Caco-2 (cell line): ENCODE measurements around the gene RORC. TPM values are rescaled to one million over a fixed set of nuclear protein-coding genes. Genes with fewer than 3 reads are reported as not detected.
"Not testable (repeated sequence)": the region's sequence is repeated elsewhere in the genome, so short reads cannot be mapped to it uniquely, and the experiment has no call there.

ENCODE experiments used
- BruUV-seq: library from RNA; stranded (reverse); fragments of 400-500 nt; replicated peaks from 2 replicates; lab custom pipeline; 2021; lab: Mats Ljungman, UMichigan
- CTCF ChIA-PET: fragments of 300-600 bp; sonication (Branson Sonifier 250); formaldehyde crosslinking; loops from one replicate; lab custom pipeline; 2022; ENCODE audit warnings: antibody characterized with exemption; lab: Charles Lee
- POLR2A ChIA-PET: fragments of 300-600 bp; sonication (Branson Sonifier 250); formaldehyde crosslinking; loops from one replicate; lab custom pipeline; 2022; ENCODE audit warnings: antibody characterized with exemption; lab: Charles Lee
- DNase-seq, 2 experiments: peaks; one replicate each; pipeline versions ENCODE4 v3.0.0 to v3.0.0-alpha.2; 2020 to 2022
- H3K27me3 ChIP-seq: replicated peaks from 2 replicates; pipeline ENCODE4 v1.6.0; 2011; ENCODE audit warnings: low read length; ENCODE audit not compliant: control insufficient read depth, insufficient read depth
- H3K36me3 ChIP-seq: 2 replicates; pipeline ENCODE4 v1.5.1; 2011; ENCODE audit warnings: low read length; ENCODE audit not compliant: control insufficient read depth, insufficient read depth
- H3K4me1 ChIP-seq: fragments of 250-450 bp; sonication (Bioruptor Pico); 2 replicates; pipeline ENCODE4 v1.5.1; 2020; ENCODE audit warnings: mild to moderate bottlenecking
- H3K4me3 ChIP-seq: 2 replicates; pipeline ENCODE4 v1.5.1; 2011; ENCODE audit warnings: low read depth, mild to moderate bottlenecking, control low read depth, low read length
- H3K9me3 ChIP-seq: fragments of 250-450 bp; sonication (Bioruptor Pico); 2 replicates; pipeline ENCODE4 v1.5.1; 2020; ENCODE audit warnings: mild to moderate bottlenecking, moderate library complexity
- H3K27ac Mint-ChIP-seq: one replicate; pipeline ENCODE4 v1.8.0; 2022; ENCODE audit warnings: mixed read lengths; ENCODE audit not compliant: unreplicated experiment
- H3K27me3 Mint-ChIP-seq: one replicate; pipeline ENCODE4 v1.8.0; 2022; ENCODE audit warnings: mixed read lengths; ENCODE audit not compliant: insufficient read depth, unreplicated experiment
- H3K36me3 Mint-ChIP-seq: one replicate; pipeline ENCODE4 v1.8.0; 2022; ENCODE audit warnings: mild to moderate bottlenecking, mixed read lengths; ENCODE audit not compliant: insufficient read depth, unreplicated experiment
- H3K4me1 Mint-ChIP-seq: one replicate; pipeline ENCODE4 v1.8.0; 2022; ENCODE audit warnings: low read depth, mixed read lengths; ENCODE audit not compliant: unreplicated experiment
- H3K4me3 Mint-ChIP-seq: one replicate; pipeline ENCODE4 v1.8.0; 2022; ENCODE audit warnings: mild to moderate bottlenecking, moderate library complexity, mixed read lengths; ENCODE audit not compliant: unreplicated experiment
- H3K9me3 Mint-ChIP-seq: one replicate; pipeline ENCODE4 v1.8.0; 2022; ENCODE audit warnings: mixed read lengths; ENCODE audit not compliant: unreplicated experiment
- CTCF ChIP-seq, 2 experiments: fragments of 200-600 bp in 1 of 2; IDR thresholded peaks; 1 replicate in 1 of 2; 2 replicates in 1 of 2; pipeline versions ENCODE4 v1.5.1 to v1.8.0; 2011 to 2022; ENCODE audit warnings: antibody characterized with exemption in 1 of 2, control low read depth in 1 of 2, inconsistent platforms in 1 of 2, low read depth in 1 of 2, low read length in 1 of 2, mild to moderate bottlenecking in 1 of 2, moderate library complexity in 1 of 2; ENCODE audit not compliant: insufficient read depth in 1 of 2, severe bottlenecking in 1 of 2, unreplicated experiment in 1 of 2
- intact Hi-C: fragments of 100-400 bp; cut with micrococcal nuclease; formaldehyde crosslinking; loops from one replicate; pipeline ENCODE4 v1.10.0; 2022; ENCODE audit not compliant: unreplicated experiment
- total RNA-seq: library from RNA; stranded (reverse); gene quantifications from 2 replicates; pipeline ENCODE4 v1.2.3, GENCODE V29; 2022

The RORC gene
- total RNA-seq, 1 experiment from 2014 or later: not detected

GRCh38 chr1:151787689-151788088 lies 43.9 kb downstream of the RORC start:
- ChIA-PET POLR2A (interaction anchor here (0.7 kb wide), 1 partner anchor 52 kb away, joined by 6 read pairs; the partner anchor contains the start of gene C2CD4D), CTCF (interaction anchor here (0.6 kb wide), 2 partner anchors 60 to 249 kb away, joined by 3 read pairs; partner anchors contain the start of gene S100A11)

GRCh38 chr1:151783796-151784195 lies 47.8 kb downstream of the RORC start:
- no peaks in the 10 kb centered on the region for H3K27me3 ChIP-seq
- Mint-ChIP-seq H3K27me3 (no peaks in the 10 kb centered on the region), H3K27ac (no peak overlapping the region), H3K4me1 (no peaks in the 10 kb centered on the region), H3K4me3 (no peak overlapping the region), H3K9me3 (no peaks in the 10 kb centered on the region), H3K36me3 (no peaks in the 10 kb centered on the region)
- no peaks in the 10 kb centered on the region for H3K4me1 ChIP-seq
- H3K9me3 ChIP-seq: no peaks in the 10 kb centered on the region
- TF ChIP-seq CTCF (IDR thresholded peaks at IDR 0.05; ENCODE audit: insufficient read depth in 1 of 2, low read depth in 1 of 2, low read length in 1 of 2, severe bottlenecking in 1 of 2, unreplicated experiment in 1 of 2): no peak
- CTCF ChIA-PET: no interaction called here
- POLR2A ChIA-PET: no interaction called here
- no TSS peak for BruUV-seq
- H3K36me3 ChIP-seq: no peaks in the 10 kb centered on the region
- intact Hi-C loops: no loop called here
- DNase-seq: no peak
- no peak overlapping the region for H3K4me3 ChIP-seq

More at GRCh38 chr1:151787689-151788088, 43.9 kb downstream of the RORC start:
- Histone ChIP-seq H3K4me3 (no peak overlapping the region), H3K36me3 (no peaks in the 10 kb centered on the region), H3K27me3 (no peaks in the 10 kb centered on the region), H3K4me1 (no peaks in the 10 kb centered on the region), H3K9me3 (no peaks in the 10 kb centered on the region)
- Mint-ChIP-seq H3K4me3 (no peak overlapping the region), H3K9me3 (no peaks in the 10 kb centered on the region), H3K4me1 (no peaks in the 10 kb centered on the region), H3K27ac (no peak overlapping the region), H3K36me3 (peaks cover 7% of the 10 kb centered on the region), H3K27me3 (no peaks in the 10 kb centered on the region)
- no peak for TF ChIP-seq CTCF (IDR thresholded peaks at IDR 0.05; ENCODE audit: insufficient read depth in 1 of 2, low read depth in 1 of 2, low read length in 1 of 2, severe bottlenecking in 1 of 2, unreplicated experiment in 1 of 2)
- intact Hi-C loops: no loop called here
- no peak for DNase-seq
- BruUV-seq: no TSS peak

GRCh38 chr1:151782741-151783140 lies 48.9 kb downstream of the RORC start:
- H3K4me1 Mint-ChIP-seq: no peaks in the 10 kb centered on the region

GRCh38 chr1:151782026-151782425 lies 49.6 kb downstream of the RORC start:
- H3K4me1 ChIP-seq, H3K9me3 Mint-ChIP-seq, H3K27me3 Mint-ChIP-seq, BruUV-seq, H3K27me3 ChIP-seq, H3K36me3 Mint-ChIP-seq, intact Hi-C loops, H3K4me3 ChIP-seq, H3K4me3 Mint-ChIP-seq, H3K4me1 Mint-ChIP-seq, DNase-seq, POLR2A ChIA-PET, H3K9me3 ChIP-seq, H3K27ac Mint-ChIP-seq, H3K36me3 ChIP-seq: not testable (repeated sequence)
- CTCF ChIA-PET: interaction anchor here (0.6 kb wide), 1 partner anchor 159 kb away, joined by 3 read pairs; no protein-coding TSS in a partner anchor

More at GRCh38 chr1:151782741-151783140, 48.9 kb downstream of the RORC start:
- intact Hi-C loops: no loop called here
- Mint-ChIP-seq H3K4me3 (no peak overlapping the region), H3K27ac (no peak overlapping the region), H3K9me3 (no peaks in the 10 kb centered on the region), H3K36me3 (no peaks in the 10 kb centered on the region), H3K27me3 (no peaks in the 10 kb centered on the region)
- ChIA-PET CTCF (no interaction called here), POLR2A (no interaction called here)
- no TSS peak for BruUV-seq
- Histone ChIP-seq H3K36me3 (no peaks in the 10 kb centered on the region), H3K9me3 (no peaks in the 10 kb centered on the region), H3K4me1 (no peaks in the 10 kb centered on the region), H3K27me3 (no peaks in the 10 kb centered on the region), H3K4me3 (no peak overlapping the region)
- DNase-seq: no peak
- no peak for TF ChIP-seq CTCF (IDR thresholded peaks at IDR 0.05; ENCODE audit: insufficient read depth in 1 of 2, low read depth in 1 of 2, low read length in 1 of 2, severe bottlenecking in 1 of 2, unreplicated experiment in 1 of 2)

GRCh38 chr1:151780736-151781135 lies 50.9 kb downstream of the RORC start:
- intact Hi-C loops, H3K9me3 Mint-ChIP-seq, H3K4me3 Mint-ChIP-seq, H3K36me3 ChIP-seq, H3K4me3 ChIP-seq, BruUV-seq, DNase-seq, H3K36me3 Mint-ChIP-seq, H3K27me3 ChIP-seq, H3K4me1 Mint-ChIP-seq, H3K27ac Mint-ChIP-seq, POLR2A ChIA-PET, H3K9me3 ChIP-seq, H3K4me1 ChIP-seq, H3K27me3 Mint-ChIP-seq, CTCF ChIA-PET: not testable (repeated sequence)
